GM21786 (cell line): Measurements from ENCODE around the gene SLC6A19.

Experiments used
- ATAC-seq: cut with Tn5 transposase; IDR thresholded peaks from one replicate; pipeline ENCODE4 v1.9.1; 2021; ENCODE audit not compliant: unreplicated experiment

The SLC6A19 gene

GRCh38 chr5:1165864-1166263 lies 35.5 kb upstream of the SLC6A19 start:
- ATAC-seq = no peak

GRCh38 chr5:1166370-1166769 lies 35.0 kb upstream of the SLC6A19 start:
- ATAC-seq = no peak

GRCh38 chr5:1167361-1167727 lies 34.1 kb upstream of the SLC6A19 start:
- ATAC-seq = no peak

GRCh38 chr5:1167728-1168709 lies 33.4 kb upstream of the SLC6A19 start:
- peak; percentile 81 for ATAC-seq

GRCh38 chr5:1168796-1169195 lies 32.6 kb upstream of the SLC6A19 start:
- ATAC-seq = no peak

- no peak for ATAC-seq
These were observed 31.9 kb upstream of the SLC6A19 start for GRCh38 chr5:1169211-1170115.

GRCh38 chr5:1171340-1171941 lies 30.0 kb upstream of the SLC6A19 start:
- no peak for ATAC-seq

- no peak for ATAC-seq
These were observed 29.3 kb upstream of the SLC6A19 start for GRCh38 chr5:1172007-1172581.

- no peak for ATAC-seq
These were observed 28.6 kb upstream of the SLC6A19 start for GRCh38 chr5:1172670-1173404.

- no peak for ATAC-seq
These were observed 27.8 kb upstream of the SLC6A19 start for GRCh38 chr5:1173485-1174070.

- no peak for ATAC-seq
These were observed 27.1 kb upstream of the SLC6A19 start for GRCh38 chr5:1174122-1174936.

GRCh38 chr5:1175015-1175414 lies 26.4 kb upstream of the SLC6A19 start:
- no peak for ATAC-seq

- no peak for ATAC-seq
These were observed 25.5 kb upstream of the SLC6A19 start for GRCh38 chr5:1175801-1176472.

GRCh38 chr5:1176473-1177391 lies 24.7 kb upstream of the SLC6A19 start:
- ATAC-seq = no peak

- no peak for ATAC-seq
These were observed 23.4 kb upstream of the SLC6A19 start for GRCh38 chr5:1177826-1178528.

GRCh38 chr5:1178529-1179382 lies 22.6 kb upstream of the SLC6A19 start:
- no peak for ATAC-seq
